ENCODE measurements around the gene DNAJC27.
A peak's percentile ranks its signal among the peaks of the same experiment; 100 is the strongest.

Gene DNAJC27

DNA sequence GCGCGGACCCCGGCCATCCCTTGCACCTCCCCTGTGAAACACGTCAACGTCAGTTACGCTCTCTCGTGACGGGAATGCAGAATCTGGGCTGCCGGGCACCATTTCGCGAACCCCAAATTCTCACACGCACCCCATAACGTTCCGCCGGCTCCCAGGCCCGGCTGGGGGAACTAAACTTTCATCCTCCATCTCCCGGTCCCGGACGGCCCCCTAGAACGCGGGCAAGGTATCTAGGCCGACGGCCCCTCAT, 544 bp downstream of the DNAJC27 start:
- DNase-seq (ENCODE audit: insufficient read length, low spot score) (no peak), FAIRE-seq (no peak)

DNA sequence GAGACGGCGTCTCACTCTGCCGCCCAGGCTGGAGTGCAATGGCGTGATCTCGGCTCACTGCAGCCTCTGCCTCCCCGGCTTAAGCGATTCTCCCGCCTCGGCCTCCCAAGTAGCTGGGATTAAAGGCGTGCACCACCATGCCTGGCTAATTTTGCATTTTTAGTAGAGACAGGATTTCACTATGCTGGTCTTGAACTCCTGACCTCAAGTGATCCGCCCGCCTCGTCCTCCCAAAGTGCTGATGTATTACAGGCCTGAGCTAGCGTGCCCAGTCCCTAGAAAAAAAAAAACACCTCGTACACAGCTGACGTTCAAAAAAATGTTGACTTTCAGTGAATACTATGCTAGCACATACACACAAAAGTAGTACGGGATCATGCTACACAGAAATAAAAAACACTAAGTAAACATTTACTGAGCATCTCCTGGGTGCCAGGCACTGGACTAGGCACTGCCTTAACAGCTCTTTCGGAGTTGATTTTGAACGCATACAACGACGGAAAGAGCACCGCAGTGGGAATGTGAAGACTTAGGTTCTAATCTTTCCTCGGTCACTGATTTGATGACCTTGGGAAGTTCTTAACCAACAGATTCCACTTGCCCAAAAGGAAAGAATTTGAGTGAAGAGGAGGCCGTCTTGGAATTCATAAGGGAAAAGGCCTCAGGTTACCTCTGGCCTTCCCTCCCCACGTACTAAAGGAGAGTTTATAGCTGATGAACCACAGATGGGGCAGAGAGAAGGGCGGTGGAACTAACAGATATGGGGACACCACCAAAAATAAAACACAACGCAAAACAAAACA, 1.1 kb downstream of the DNAJC27 start:
- no peak for FAIRE-seq

GRCh38 chr2:24969784-24970183, 2.0 kb downstream of the DNAJC27 start:
- FAIRE-seq (no peak), DNase-seq (ENCODE audit: insufficient read length, low spot score) (no peak)

More for the DNA sequence above, 1.1 kb downstream of the DNAJC27 start:
- no peak for DNase-seq (ENCODE audit: insufficient read length, low spot score)

GRCh38 chr2:24961903-24962302, 9.9 kb downstream of the DNAJC27 start:
- DNase-seq (ENCODE audit: insufficient read length, low spot score) (no peak), FAIRE-seq (no peak)

- FAIRE-seq (peak; percentile 84), DNase-seq (ENCODE audit: insufficient read length, low spot score) (no peak)
These were observed 12.0 kb downstream of the DNAJC27 start for GRCh38 chr2:24959761-24960160.

GRCh38 chr2:24958411-24958935, 13.3 kb downstream of the DNAJC27 start:
- no peak for FAIRE-seq
- no peak for DNase-seq (ENCODE audit: insufficient read length, low spot score)

DNA sequence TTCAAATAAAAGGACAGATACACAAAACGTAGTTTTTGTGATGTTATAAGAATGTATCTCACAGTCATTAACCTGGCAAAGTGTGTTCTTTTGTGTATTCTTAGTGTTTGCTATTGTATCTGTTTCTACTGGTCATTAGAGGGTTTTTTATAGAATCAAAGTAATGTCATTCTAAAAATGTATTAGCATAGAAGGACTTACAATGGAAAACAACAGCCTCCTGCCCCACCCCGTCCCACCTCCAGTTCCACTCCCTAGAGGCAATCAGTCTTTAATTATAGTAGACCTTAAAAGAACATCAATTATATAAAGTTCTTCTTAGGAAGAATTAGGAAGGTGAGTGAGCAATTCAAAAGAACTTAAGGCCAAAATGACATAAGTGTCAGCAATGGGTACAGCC, 13.8 kb downstream of the DNAJC27 start:
- FAIRE-seq, result no peak
- no peak for DNase-seq (ENCODE audit: insufficient read length, low spot score)

GRCh38 chr2:24957221-24957620, 14.5 kb downstream of the DNAJC27 start:
- DNase-seq (ENCODE audit: insufficient read length, low spot score) (no peak), FAIRE-seq (no peak)

DNA sequence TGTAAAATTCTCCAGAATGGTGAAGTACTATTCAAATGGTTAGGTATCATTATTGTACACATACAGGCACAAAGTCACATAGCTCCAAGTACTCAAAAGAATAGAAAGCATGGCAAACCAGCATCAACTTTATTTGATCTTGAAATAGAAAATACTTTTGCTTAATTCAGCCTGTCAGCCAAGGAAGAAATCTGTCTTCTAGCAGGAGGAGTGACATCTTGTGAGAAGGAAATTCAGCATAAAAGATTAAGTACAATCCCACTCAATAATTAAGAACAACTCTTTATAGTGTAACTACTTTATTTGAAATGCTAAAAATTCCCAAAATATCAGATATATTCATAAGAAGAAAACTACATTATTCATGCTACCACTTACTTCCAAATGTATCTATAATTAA, 15.8 kb downstream of the DNAJC27 start:
- no peak for FAIRE-seq

GRCh38 chr2:24955232-24955631, 16.5 kb downstream of the DNAJC27 start:
- no peak for DNase-seq (ENCODE audit: insufficient read length, low spot score)
- no peak for FAIRE-seq

More for the DNA sequence above, 15.8 kb downstream of the DNAJC27 start:
- no peak for DNase-seq (ENCODE audit: insufficient read length, low spot score)

DNA sequence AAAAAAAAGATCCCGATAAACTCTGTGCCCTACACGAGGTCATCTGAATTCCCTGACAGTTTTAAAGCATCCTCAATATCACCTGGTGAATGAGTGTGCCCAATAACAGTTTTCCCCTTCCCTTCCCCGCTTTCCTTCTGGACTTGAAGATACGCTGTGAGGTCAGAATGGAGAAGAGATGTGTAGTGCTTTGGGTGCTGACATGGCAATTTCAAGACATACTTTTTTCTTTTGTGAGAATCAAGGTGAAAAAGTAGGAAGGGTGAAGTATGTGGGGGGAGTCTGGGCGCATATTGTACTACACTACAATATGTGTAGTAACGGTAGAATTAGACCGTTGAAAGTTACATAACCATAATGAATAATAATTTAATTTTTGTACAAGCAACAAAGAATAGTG, 21.7 kb downstream of the DNAJC27 start:
- FAIRE-seq, result no peak
- DNase-seq (ENCODE audit: insufficient read length, low spot score), result no peak

DNA sequence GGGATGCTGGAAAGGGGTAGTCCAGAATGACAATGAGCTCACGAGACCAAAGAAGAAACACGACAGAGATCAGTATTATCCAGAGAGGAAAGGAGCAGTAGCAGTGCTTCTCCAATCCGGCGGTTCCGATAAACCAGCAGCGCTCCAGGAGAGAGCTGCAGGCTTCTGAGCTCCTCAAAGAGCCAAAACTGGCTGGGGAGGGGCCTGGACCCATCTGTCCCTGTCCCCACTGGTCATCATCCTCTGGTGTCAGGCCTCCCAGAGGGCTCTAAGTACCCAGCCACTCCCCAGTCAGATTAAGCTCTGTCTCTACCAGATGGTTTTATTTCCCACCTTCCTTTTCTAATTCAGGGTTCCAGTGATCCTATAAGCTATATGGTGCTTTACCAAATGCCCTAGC, 23.2 kb downstream of the DNAJC27 start:
- FAIRE-seq (no peak), DNase-seq (ENCODE audit: insufficient read length, low spot score) (no peak)

GRCh38 chr2:24947561-24948157, 24.1 kb downstream of the DNAJC27 start:
- DNase-seq (ENCODE audit: insufficient read length, low spot score), result no peak
- FAIRE-seq, result no peak

DNA sequence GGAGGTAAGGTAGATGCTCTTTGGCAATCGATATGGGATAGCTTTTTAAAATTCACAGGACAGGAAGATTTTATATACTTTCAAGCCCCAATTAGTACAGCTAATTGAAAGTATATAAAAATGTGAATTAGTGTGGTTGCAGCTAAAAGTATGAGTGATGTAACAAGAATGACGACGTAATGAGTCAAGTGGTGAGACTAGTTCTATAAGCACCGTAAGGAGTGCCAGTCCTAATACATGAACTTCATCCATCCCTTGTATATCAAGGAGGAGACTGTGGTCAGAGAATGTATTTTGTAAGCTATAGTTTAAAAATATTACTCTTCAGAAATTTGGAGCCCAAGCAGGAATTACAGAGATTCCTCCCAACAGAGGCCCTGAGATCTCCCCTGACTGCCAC, 25.8 kb downstream of the DNAJC27 start:
- DNase-seq (ENCODE audit: insufficient read length, low spot score), result no peak

DNA sequence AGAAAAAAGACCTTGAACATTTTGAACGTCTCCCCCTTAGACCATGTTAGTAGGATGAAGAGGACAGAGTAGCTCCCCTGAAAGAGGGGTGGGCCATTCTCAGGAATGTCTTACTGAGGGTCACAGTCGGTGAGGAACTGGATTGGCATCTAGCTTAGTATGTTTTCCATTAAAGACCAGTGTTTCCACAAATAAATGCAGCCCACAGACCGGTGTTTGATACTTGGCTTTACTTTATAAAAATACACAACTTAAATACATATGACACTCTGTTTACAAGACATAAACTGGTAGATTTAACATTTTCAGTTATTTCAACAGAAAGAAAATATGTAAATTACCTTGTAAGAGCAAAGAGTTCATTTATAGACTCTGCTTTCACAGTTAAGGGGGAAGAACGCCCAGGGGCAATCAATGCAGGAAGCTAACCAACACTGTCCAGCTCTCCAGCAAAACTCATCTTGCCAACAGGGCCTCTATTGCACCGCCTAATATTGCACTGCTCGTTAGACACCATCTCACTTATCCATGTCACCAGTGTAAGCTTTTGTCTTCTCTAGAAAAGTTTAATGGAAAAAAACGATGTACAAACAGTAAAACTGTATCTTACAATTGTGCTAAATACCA, 28.2 kb downstream of the DNAJC27 start:
- DNase-seq (ENCODE audit: insufficient read length, low spot score), result no peak
- FAIRE-seq, result no peak

More for the DNA sequence above, 25.8 kb downstream of the DNAJC27 start:
- FAIRE-seq, result no peak

DNA sequence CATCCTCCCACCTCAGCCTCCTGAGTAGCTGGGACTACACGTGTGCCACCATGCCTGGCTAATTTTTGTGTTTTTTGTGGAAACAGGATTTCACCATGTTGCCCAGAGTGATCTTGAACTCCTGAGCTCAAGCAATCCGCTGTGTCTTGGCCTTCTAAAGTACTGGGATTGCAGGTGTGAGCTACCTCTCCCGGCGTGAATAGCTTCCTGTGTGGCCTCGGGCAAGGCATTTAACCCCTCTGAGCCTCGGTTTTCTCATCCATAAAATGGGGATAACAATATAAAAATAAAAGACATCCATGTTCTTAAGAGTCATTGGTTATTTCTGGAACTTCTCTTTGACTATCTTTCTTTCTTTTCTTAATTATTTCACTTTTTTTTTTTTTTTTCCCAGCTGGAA, 32.4 kb downstream of the DNAJC27 start:
- no peak for FAIRE-seq
- DNase-seq (ENCODE audit: insufficient read length, low spot score), result no peak

- no peak for FAIRE-seq
- DNase-seq (ENCODE audit: insufficient read length, low spot score), result no peak
These were observed 34.5 kb downstream of the DNAJC27 start for GRCh38 chr2:24937236-24937635.

GRCh38 chr2:24935145-24935544, 36.6 kb downstream of the DNAJC27 start:
- FAIRE-seq (no peak), DNase-seq (ENCODE audit: insufficient read length, low spot score) (no peak)

DNA sequence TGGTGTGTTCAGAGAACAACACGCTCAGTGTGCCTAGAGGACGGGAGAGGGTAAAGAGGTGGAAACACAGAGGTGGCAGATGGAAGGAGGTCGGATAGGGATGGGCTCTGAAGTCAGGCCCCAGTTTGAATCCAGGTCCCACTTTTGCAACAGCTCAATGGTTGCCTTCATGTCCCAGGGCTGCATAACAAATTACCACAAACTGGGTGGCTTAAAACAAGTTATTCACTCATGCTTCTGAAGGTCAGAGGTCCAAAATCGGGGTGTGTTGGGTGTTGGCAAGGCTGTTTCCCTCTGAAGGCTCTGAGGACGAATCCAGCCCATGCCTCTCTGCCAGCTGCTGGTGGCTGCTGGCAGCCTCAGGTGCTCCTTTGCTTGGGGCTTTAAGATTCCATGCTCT, 39.0 kb downstream of the DNAJC27 start:
- no peak for FAIRE-seq
- no peak for DNase-seq (ENCODE audit: insufficient read length, low spot score)

- DNase-seq (ENCODE audit: insufficient read length, low spot score) (no peak), FAIRE-seq (no peak)
These were observed 41.0 kb downstream of the DNAJC27 start for GRCh38 chr2:24930768-24931167.

- DNase-seq (ENCODE audit: insufficient read length, low spot score) (no peak), FAIRE-seq (no peak)
These were observed 42.5 kb downstream of the DNAJC27 start for GRCh38 chr2:24929230-24929629.

DNA sequence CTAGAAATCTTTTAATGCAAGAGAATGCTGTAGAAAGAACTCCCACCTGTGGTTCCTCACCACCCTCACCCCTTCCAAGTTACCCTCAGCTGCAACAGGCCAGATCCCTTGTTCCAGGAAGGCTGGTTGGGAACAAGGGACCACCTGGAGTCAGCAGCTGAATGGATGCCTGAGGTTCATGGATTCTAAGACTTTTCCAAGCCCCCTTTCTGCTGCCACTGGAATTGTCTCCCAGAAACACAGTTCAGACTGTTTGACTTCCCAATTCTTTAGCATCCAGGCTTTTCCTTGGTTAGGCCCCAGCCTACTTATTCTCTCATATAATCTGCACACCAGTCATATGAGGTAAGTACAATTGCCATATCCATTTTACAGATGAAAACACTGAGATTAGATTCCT, 43.7 kb downstream of the DNAJC27 start:
- FAIRE-seq, result no peak
- no peak for DNase-seq (ENCODE audit: insufficient read length, low spot score)

Measured in HTR-8/SVneo (cell line).